NCI-H748 (cell line): Measurements from ENCODE around the gene STK25.

Experiments used
- DNase-seq: peaks from one replicate; lab custom pipeline; 2025; ENCODE audit not compliant: unreplicated experiment; lab: John Stamatoyannopoulos, UW

The STK25 gene

GRCh38 chr2:241495172-241496002 is 13.0 kb downstream of the STK25 start:
- no peak for DNase-seq

GRCh38 chr2:241494311-241494908 is 14.0 kb downstream of the STK25 start:
- DNase-seq = no peak

- no peak for DNase-seq
These were observed 15.3 kb downstream of the STK25 start for GRCh38 chr2:241493092-241493491.

- DNase-seq = no peak
These were observed 16.2 kb downstream of the STK25 start for GRCh38 chr2:241492174-241492565.

- DNase-seq = no peak
These were observed 16.7 kb downstream of the STK25 start for GRCh38 chr2:241491549-241492173.

- DNase-seq = no peak
These were observed 17.4 kb downstream of the STK25 start for GRCh38 chr2:241490825-241491506.

GRCh38 chr2:241489733-241490680 is 18.4 kb downstream of the STK25 start:
- DNase-seq = no peak

- no peak for DNase-seq
These were observed 19.3 kb downstream of the STK25 start for GRCh38 chr2:241489088-241489487.

- no peak for DNase-seq
These were observed 23.0 kb downstream of the STK25 start for GRCh38 chr2:241485172-241485911.

- DNase-seq = no peak
These were observed 25.1 kb downstream of the STK25 start for GRCh38 chr2:241483305-241483704.

GRCh38 chr2:241482126-241482955 is 26.0 kb downstream of the STK25 start:
- no peak for DNase-seq

- no peak for DNase-seq
These were observed 26.7 kb downstream of the STK25 start for GRCh38 chr2:241481687-241482086.

- DNase-seq = no peak
These were observed 29.1 kb downstream of the STK25 start for GRCh38 chr2:241479026-241479898.

- no peak for DNase-seq
These were observed 30.2 kb downstream of the STK25 start for GRCh38 chr2:241478166-241478565.

GRCh38 chr2:241475267-241475666 is 33.1 kb downstream of the STK25 start:
- DNase-seq = no peak

- DNase-seq = no peak
These were observed 35.0 kb downstream of the STK25 start for GRCh38 chr2:241473399-241473798.

- no peak for DNase-seq
These were observed 38.6 kb downstream of the STK25 start for GRCh38 chr2:241469746-241470145.

GRCh38 chr2:241468476-241468781 is 40.0 kb downstream of the STK25 start:
- no peak for DNase-seq
